Astrocyte (in vitro differentiated cells and primary cell): ENCODE results near the gene PCDHB13. TPM values are rescaled to one million over a fixed set of nuclear protein-coding genes. Genes with fewer than 3 reads are reported as not detected.
A peak's percentile ranks its signal among the peaks of the same experiment; 100 is the strongest.

Experiments used
- DNase-seq: peaks from one replicate; pipeline ENCODE4 v3.0.0-alpha.2; 2010; ENCODE audit warnings: low read depth
- FAIRE-seq: peaks from 2 replicates; lab custom pipeline; 2011; peaks lifted over from hg19 to GRCh38; lab: Jason Lieb, UNC
- H2AFZ ChIP-seq: 2 replicates; pipeline ENCODE4 v1.6.0; 2012; ENCODE audit warnings: low read depth, low read length, inconsistent platforms
- H3K27ac ChIP-seq: 2 replicates; pipeline ENCODE4 v1.5.1; 2011; ENCODE audit warnings: low read depth, low read length, inconsistent platforms
- H3K27me3 ChIP-seq: 2 replicates; pipeline ENCODE4 v1.6.0; 2011; ENCODE audit warnings: low read length, inconsistent platforms; ENCODE audit not compliant: insufficient read depth
- H3K36me3 ChIP-seq: 2 replicates; pipeline ENCODE4 v1.5.1; 2011; ENCODE audit warnings: low read length, inconsistent platforms; ENCODE audit not compliant: insufficient read depth
- H3K4me1 ChIP-seq: 2 replicates; pipeline ENCODE4 v1.5.1; 2011; ENCODE audit warnings: low read length, inconsistent platforms; ENCODE audit not compliant: insufficient read depth
- H3K4me2 ChIP-seq: 2 replicates; pipeline ENCODE4 v1.6.0; 2012; ENCODE audit warnings: low read length, inconsistent platforms
- H3K4me3 ChIP-seq: 2 replicates; pipeline ENCODE4 v1.5.1; 2011; ENCODE audit warnings: low read depth, mild to moderate bottlenecking, low read length, inconsistent platforms; ENCODE audit not compliant: insufficient read depth
- H3K79me2 ChIP-seq: 2 replicates; pipeline ENCODE4 v1.6.0; 2012; ENCODE audit warnings: mild to moderate bottlenecking, low read length, inconsistent platforms; ENCODE audit not compliant: insufficient read depth
- H3K9ac ChIP-seq: 2 replicates; pipeline ENCODE4 v1.6.0; 2012; ENCODE audit warnings: mild to moderate bottlenecking, low read length, inconsistent platforms
- H3K9me3 ChIP-seq: 2 replicates; pipeline ENCODE4 v1.5.1; 2012; ENCODE audit warnings: low read depth, mild to moderate bottlenecking, low read length, inconsistent platforms; ENCODE audit not compliant: insufficient read depth
- H4K20me1 ChIP-seq: 2 replicates; pipeline ENCODE4 v1.6.0; 2012; ENCODE audit warnings: low read length, inconsistent platforms; ENCODE audit not compliant: insufficient read depth
- H3K27ac Mint-ChIP-seq: one replicate; pipeline ENCODE4 v1.8.0; 2021; ENCODE audit warnings: mild to moderate bottlenecking, mixed read lengths; ENCODE audit not compliant: unreplicated experiment
- H3K27me3 Mint-ChIP-seq: one replicate; pipeline ENCODE4 v1.8.0; 2021; ENCODE audit warnings: low read depth, mixed read lengths; ENCODE audit not compliant: unreplicated experiment
- H3K36me3 Mint-ChIP-seq: one replicate; pipeline ENCODE4 v1.8.0; 2021; ENCODE audit warnings: low read depth, mixed read lengths; ENCODE audit not compliant: unreplicated experiment
- H3K4me1 Mint-ChIP-seq: one replicate; pipeline ENCODE4 v1.8.0; 2021; ENCODE audit warnings: low read depth, mixed read lengths; ENCODE audit not compliant: unreplicated experiment
- H3K4me3 Mint-ChIP-seq: one replicate; pipeline ENCODE4 v1.8.0; 2021; ENCODE audit warnings: mild to moderate bottlenecking, moderate library complexity, mixed read lengths; ENCODE audit not compliant: unreplicated experiment
- H3K9me3 Mint-ChIP-seq: one replicate; pipeline ENCODE4 v1.8.0; 2021; ENCODE audit warnings: mild to moderate bottlenecking, mixed read lengths; ENCODE audit not compliant: unreplicated experiment
- EZH2 ChIP-seq: IDR thresholded peaks from 2 replicates; pipeline ENCODE4 v1.6.1; 2012; ENCODE audit warnings: mild to moderate bottlenecking, low read length, inconsistent platforms; ENCODE audit not compliant: insufficient read depth
- total RNA-seq: library from RNA; stranded (reverse); gene quantifications from 2 replicates; pipeline ENCODE4 v1.2.1, GENCODE V29; 2021
- TF ChIP-seq, protein P1 (sequence below): IDR thresholded peaks from 2 replicates; pipeline ENCODE4 v1.5.1; 2011; ENCODE audit warnings: low read depth, mild to moderate bottlenecking, inconsistent platforms, low read length, moderate library complexity; ENCODE audit not compliant: insufficient read depth

Gene PCDHB13
- total RNA-seq, 1 donor from 2014 or later, result 3.3 TPM

- no peak overlapping the region for H3K4me3 ChIP-seq
- no peaks in the 10 kb centered on the region for H3K27me3 ChIP-seq
- Mint-ChIP-seq H3K4me1 (no peaks in the 10 kb centered on the region), H3K27ac (no peak overlapping the region), H3K9me3 (peaks cover 70% of the 10 kb centered on the region), H3K4me3 (no peak overlapping the region), H3K36me3 (peaks cover 9% of the 10 kb centered on the region), H3K27me3 (no peaks in the 10 kb centered on the region)
- no peaks in the 10 kb centered on the region for H3K4me1 ChIP-seq
- H3K9ac ChIP-seq, result no peak overlapping the region
- peaks cover 29% of the 10 kb centered on the region for H3K9me3 ChIP-seq
- no peak for TF ChIP-seq EZH2
- TF ChIP-seq, protein P1, sequence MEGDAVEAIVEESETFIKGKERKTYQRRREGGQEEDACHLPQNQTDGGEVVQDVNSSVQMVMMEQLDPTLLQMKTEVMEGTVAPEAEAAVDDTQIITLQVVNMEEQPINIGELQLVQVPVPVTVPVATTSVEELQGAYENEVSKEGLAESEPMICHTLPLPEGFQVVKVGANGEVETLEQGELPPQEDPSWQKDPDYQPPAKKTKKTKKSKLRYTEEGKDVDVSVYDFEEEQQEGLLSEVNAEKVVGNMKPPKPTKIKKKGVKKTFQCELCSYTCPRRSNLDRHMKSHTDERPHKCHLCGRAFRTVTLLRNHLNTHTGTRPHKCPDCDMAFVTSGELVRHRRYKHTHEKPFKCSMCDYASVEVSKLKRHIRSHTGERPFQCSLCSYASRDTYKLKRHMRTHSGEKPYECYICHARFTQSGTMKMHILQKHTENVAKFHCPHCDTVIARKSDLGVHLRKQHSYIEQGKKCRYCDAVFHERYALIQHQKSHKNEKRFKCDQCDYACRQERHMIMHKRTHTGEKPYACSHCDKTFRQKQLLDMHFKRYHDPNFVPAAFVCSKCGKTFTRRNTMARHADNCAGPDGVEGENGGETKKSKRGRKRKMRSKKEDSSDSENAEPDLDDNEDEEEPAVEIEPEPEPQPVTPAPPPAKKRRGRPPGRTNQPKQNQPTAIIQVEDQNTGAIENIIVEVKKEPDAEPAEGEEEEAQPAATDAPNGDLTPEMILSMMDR, result no peak
- H2AFZ ChIP-seq, result no peak overlapping the region
- H3K27ac ChIP-seq, result no peak overlapping the region
- no peaks in the 10 kb centered on the region for H4K20me1 ChIP-seq
- no peak overlapping the region for H3K4me2 ChIP-seq
- no peaks in the 10 kb centered on the region for H3K36me3 ChIP-seq
- FAIRE-seq, result no peak
- peak; percentile 5 for DNase-seq
- H3K79me2 ChIP-seq, result no peaks in the 10 kb centered on the region
Measured at GRCh38 chr5:141260458-141261237, 46.9 kb downstream of the PCDHB13 start.

- Mint-ChIP-seq H3K9me3 (peaks cover 73% of the 10 kb centered on the region), H3K36me3 (peaks cover 14% of the 10 kb centered on the region), H3K4me1 (no peaks in the 10 kb centered on the region), H3K27me3 (no peaks in the 10 kb centered on the region), H3K27ac (no peak overlapping the region), H3K4me3 (no peak overlapping the region)
- Histone ChIP-seq H3K4me3 (no peak overlapping the region), H3K9ac (no peak overlapping the region), H3K27me3 (no peaks in the 10 kb centered on the region), H3K9me3 (peaks cover 34% of the 10 kb centered on the region), H4K20me1 (no peaks in the 10 kb centered on the region), H3K4me2 (no peak overlapping the region), H3K27ac (no peak overlapping the region), H3K36me3 (no peaks in the 10 kb centered on the region), H2AFZ (no peak overlapping the region), H3K4me1 (no peaks in the 10 kb centered on the region), H3K79me2 (no peaks in the 10 kb centered on the region)
- no peak for FAIRE-seq
- TF ChIP-seq EZH2, result no peak
- TF ChIP-seq, protein P1, result no peak
- no peak for DNase-seq
Measured at GRCh38 chr5:141261238-141261546, 47.5 kb downstream of the PCDHB13 start.

Other genes with a start within 250 kb of the PCDHB13 start
- 6.9 and 7.7 TPM in 2 replicates for gene PCDHAC2, start 247.4 kb upstream of the PCDHB13 start, total RNA-seq
- not detected in 2 replicates for gene PCDHB1, start 162.5 kb upstream of the PCDHB13 start, total RNA-seq
- 44.3 and 50.7 TPM in 2 replicates for gene PCDHB2, start 119.3 kb upstream of the PCDHB13 start, total RNA-seq
- gene PCDHB3, start 113.4 kb upstream of the PCDHB13 start, total RNA-seq, result 3.6 and 3.9 TPM in 2 replicates
- 1.0 and 1.1 TPM in 2 replicates for gene PCDHB4, start 92.1 kb upstream of the PCDHB13 start, total RNA-seq
- 8.7 and 9.7 TPM in 2 replicates for gene PCDHB5, start 78.7 kb upstream of the PCDHB13 start, total RNA-seq
- gene PCDHB6, start 63.9 kb upstream of the PCDHB13 start, total RNA-seq, result 0.50 and 0.70 TPM in 2 replicates
- 0.79 and 1.0 TPM in 2 replicates for gene PCDHB7, start 41.3 kb upstream of the PCDHB13 start, total RNA-seq
- 4.9 and 5.3 TPM in 2 replicates for gene PCDHB8, start 36.1 kb upstream of the PCDHB13 start, total RNA-seq
- gene PCDHB16, start 31.5 kb upstream of the PCDHB13 start, total RNA-seq, result 3.2 and 4.4 TPM in 2 replicates
- gene PCDHB9, start 26.8 kb upstream of the PCDHB13 start, total RNA-seq, result 3.6 and 5.3 TPM in 2 replicates
- 6.4 and 7.0 TPM in 2 replicates for gene PCDHB10, start 21.6 kb upstream of the PCDHB13 start, total RNA-seq
- gene PCDHB11, start 14.3 kb upstream of the PCDHB13 start, total RNA-seq, result 2.1 TPM in 2 replicates
- 0.87 and 1.2 TPM in 2 replicates for gene PCDHB12, start 5.2 kb upstream of the PCDHB13 start, total RNA-seq
- gene PCDHB14, start 9.4 kb downstream of the PCDHB13 start, total RNA-seq, result 5.6 and 6.4 TPM in 2 replicates
- gene PCDHB15, start 31.5 kb downstream of the PCDHB13 start, total RNA-seq, result 1.3 and 1.6 TPM in 2 replicates
- 0.19 and 0.25 TPM in 2 replicates for gene SLC25A2, start 90.1 kb downstream of the PCDHB13 start, total RNA-seq
- gene TAF7, start 106.9 kb downstream of the PCDHB13 start, total RNA-seq, result 95.1 and 102 TPM in 2 replicates
- 0.17 and 0.27 TPM in 2 replicates for gene PCDHGA1, start 116.6 kb downstream of the PCDHB13 start, total RNA-seq
- gene PCDHGA2, start 124.8 kb downstream of the PCDHB13 start, total RNA-seq, result 0.14 and 0.17 TPM in 2 replicates
- 0.14 and 0.17 TPM in 2 replicates for gene PCDHGA3, start 129.9 kb downstream of the PCDHB13 start, total RNA-seq
- gene PCDHGB1, start 136.2 kb downstream of the PCDHB13 start, total RNA-seq, result 1.0 and 1.5 TPM in 2 replicates
- 0.48 and 0.50 TPM in 2 replicates for gene PCDHGA4, start 141.1 kb downstream of the PCDHB13 start, total RNA-seq
- gene PCDHGB2, start 146.1 kb downstream of the PCDHB13 start, total RNA-seq, result 1.4 TPM in 2 replicates
- 0.29 and 0.30 TPM in 2 replicates for gene PCDHGA5, start 150.2 kb downstream of the PCDHB13 start, total RNA-seq
- gene PCDHGB3, start 156.3 kb downstream of the PCDHB13 start, total RNA-seq, result 0.10 and 0.14 TPM in 2 replicates
- 0.22 and 0.41 TPM in 2 replicates for gene PCDHGA6, start 160.0 kb downstream of the PCDHB13 start, total RNA-seq
- gene PCDHGA7, start 168.8 kb downstream of the PCDHB13 start, total RNA-seq, result 0.57 and 0.62 TPM in 2 replicates
- gene PCDHGB4, start 173.8 kb downstream of the PCDHB13 start, total RNA-seq, result 13.6 and 15.7 TPM in 2 replicates
- gene PCDHGA8, start 178.7 kb downstream of the PCDHB13 start, total RNA-seq, result 1.0 and 1.2 TPM in 2 replicates
- gene PCDHGB5, start 184.0 kb downstream of the PCDHB13 start, total RNA-seq, result 1.1 and 2.1 TPM in 2 replicates
- gene PCDHGA9, start 188.9 kb downstream of the PCDHB13 start, total RNA-seq, result 0.73 and 0.87 TPM in 2 replicates
- 18.4 and 19.9 TPM in 2 replicates for gene PCDHGB6, start 194.1 kb downstream of the PCDHB13 start, total RNA-seq
- 34.0 and 41.6 TPM in 2 replicates for gene PCDHGA10, start 199.1 kb downstream of the PCDHB13 start, total RNA-seq
- gene PCDHGB7, start 203.8 kb downstream of the PCDHB13 start, total RNA-seq, result 22.4 and 26.1 TPM in 2 replicates
- 5.3 and 5.8 TPM in 2 replicates for gene PCDHGA11, start 207.1 kb downstream of the PCDHB13 start, total RNA-seq
- 1.2 and 1.6 TPM in 2 replicates for gene PCDHGA12, start 216.6 kb downstream of the PCDHB13 start, total RNA-seq